H1 (cell line): ENCODE results near the gene SUMF1.

Experiments
- CTCF ChIP-seq, 3 experiments: IDR thresholded peaks; 1 replicate in 2 of 3; 2 replicates in 1 of 3; pipeline versions ENCODE4 v1.5.1 to v1.6.1; 2011; ENCODE audit warnings: low read length in 3 of 3, mild to moderate bottlenecking in 3 of 3, inconsistent platforms in 2 of 3, low read depth in 1 of 3, moderate library complexity in 1 of 3; ENCODE audit not compliant: insufficient read depth in 1 of 3; ENCODE audit errors: control extremely low read depth in 1 of 3
- EZH2 ChIP-seq: fragments of 200-600 bp; sonication (generic); IDR thresholded peaks from 2 replicates; pipeline ENCODE4 v1.7.1; 2012; ENCODE audit warnings: low read depth, mild to moderate bottlenecking, moderate library complexity, low read length, inconsistent platforms; ENCODE audit not compliant: severe bottlenecking
- RAD21 ChIP-seq, 2 experiments: IDR thresholded peaks in 1 of 2; conservative IDR thresholded peaks in 1 of 2; 2 replicates each; pipeline ENCODE4 v1.6.1; 2011; ENCODE audit warnings: low read depth in 2 of 2, low read length in 2 of 2, improper control_type of control experiment in 1 of 2, inconsistent platforms in 1 of 2, mild to moderate bottlenecking in 1 of 2, moderate library complexity in 1 of 2
- SAP30 ChIP-seq: fragments of 300-600 bp; sonication (generic); IDR thresholded peaks from 2 replicates; pipeline ENCODE4 v1.7.1; 2012; ENCODE audit warnings: low read length, moderate library complexity, mild to moderate bottlenecking, inconsistent platforms; ENCODE audit not compliant: insufficient read depth, insufficient replicate concordance
- TAF1 ChIP-seq: IDR thresholded peaks from 2 replicates; pipeline ENCODE4 v1.6.1; 2011; ENCODE audit warnings: mild to moderate bottlenecking, low read depth, low read length

- TF ChIP-seq TAF1 (no peak), CTCF (IDR thresholded peaks at IDR 0.05; ENCODE audit: control extremely low read depth in 1 of 3, insufficient read depth in 1 of 3, low read depth in 1 of 3, low read length in 3 of 3) (no peak), RAD21 (IDR thresholded peaks at IDR 0.05 in 1 of 2, conservative IDR thresholded peaks at IDR 0.05 in 1 of 2; ENCODE audit: low read depth in 2 of 2, low read length in 2 of 2) (no peak), SAP30 (no peak), EZH2 (no peak)
Measured at GRCh38 chr3:4458961-4459360, 8.1 kb downstream of the SUMF1 start.
